Measurements from ENCODE around the gene ZNF804B.

The ZNF804B gene

GRCh38 chr7:89053130-89053529, 293.6 kb downstream of the ZNF804B start:
- Mint-ChIP-seq H3K4me3 (no peak overlapping the region), H3K9me3 (peaks cover 5% of the 10 kb centered on the region), H3K27me3 (peaks cover 3% of the 10 kb centered on the region), H3K36me3 (no peaks in the 10 kb centered on the region), H3K4me1 (no peaks in the 10 kb centered on the region), H3K27ac (no peak overlapping the region)
- DNase-seq, result no peak
- CTCF ChIA-PET, result no interaction called here

GRCh38 chr7:89054361-89054760, 294.9 kb downstream of the ZNF804B start:
- no peak for DNase-seq
- peaks cover 3% of the 10 kb centered on the region for H3K27me3 Mint-ChIP-seq
- H3K9me3 Mint-ChIP-seq, result peaks cover 5% of the 10 kb centered on the region
- no peak overlapping the region for H3K27ac Mint-ChIP-seq
- no peaks in the 10 kb centered on the region for H3K4me1 Mint-ChIP-seq
- no peak overlapping the region for H3K4me3 Mint-ChIP-seq
- CTCF ChIA-PET, result no interaction called here
- no peaks in the 10 kb centered on the region for H3K36me3 Mint-ChIP-seq

- no peaks in the 10 kb centered on the region for H3K36me3 Mint-ChIP-seq
- CTCF ChIA-PET, result no interaction called here
Observed at GRCh38 chr7:89060234-89060633, 300.7 kb downstream of the ZNF804B start.

GRCh38 chr7:89064831-89065230, 305.3 kb downstream of the ZNF804B start:
- Mint-ChIP-seq H3K36me3 (no peaks in the 10 kb centered on the region), H3K9me3 (no peaks in the 10 kb centered on the region), H3K4me1 (no peaks in the 10 kb centered on the region), H3K4me3 (no peak overlapping the region), H3K27me3 (no peaks in the 10 kb centered on the region), H3K27ac (no peak overlapping the region)
- DNase-seq, result no peak
- CTCF ChIA-PET, result interaction anchor here (0.7 kb wide), 1 partner anchor 250 kb away, joined by 3 read pairs; no protein-coding TSS in a partner anchor

More at GRCh38 chr7:89060234-89060633, 300.7 kb downstream of the ZNF804B start:
- Mint-ChIP-seq H3K4me3 (no peak overlapping the region), H3K27me3 (no peaks in the 10 kb centered on the region), H3K4me1 (no peaks in the 10 kb centered on the region), H3K27ac (no peak overlapping the region), H3K9me3 (peaks cover 2% of the 10 kb centered on the region)
- DNase-seq, result no peak

GRCh38 chr7:89067048-89067447, 307.5 kb downstream of the ZNF804B start:
- no peaks in the 10 kb centered on the region for H3K27me3 Mint-ChIP-seq
- no peak overlapping the region for H3K27ac Mint-ChIP-seq
- H3K4me1 Mint-ChIP-seq, result no peaks in the 10 kb centered on the region
- no peak for DNase-seq
- H3K36me3 Mint-ChIP-seq, result no peaks in the 10 kb centered on the region
- CTCF ChIA-PET, result no interaction called here
- H3K4me3 Mint-ChIP-seq, result no peak overlapping the region
- no peaks in the 10 kb centered on the region for H3K9me3 Mint-ChIP-seq

GRCh38 chr7:89072081-89072480, 312.6 kb downstream of the ZNF804B start:
- H3K4me3 Mint-ChIP-seq, result no peak overlapping the region
- no peaks in the 10 kb centered on the region for H3K27me3 Mint-ChIP-seq

GRCh38 chr7:89073776-89074175, 314.3 kb downstream of the ZNF804B start:
- DNase-seq, result no peak
- Mint-ChIP-seq H3K4me3 (no peak overlapping the region), H3K27ac (no peak overlapping the region), H3K9me3 (peaks cover 2% of the 10 kb centered on the region), H3K27me3 (no peaks in the 10 kb centered on the region), H3K36me3 (no peaks in the 10 kb centered on the region), H3K4me1 (no peaks in the 10 kb centered on the region)
- CTCF ChIA-PET, result no interaction called here

More at GRCh38 chr7:89072081-89072480, 312.6 kb downstream of the ZNF804B start:
- CTCF ChIA-PET, result no interaction called here
- no peak for DNase-seq
- Mint-ChIP-seq H3K36me3 (no peaks in the 10 kb centered on the region), H3K27ac (no peak overlapping the region), H3K4me1 (no peaks in the 10 kb centered on the region), H3K9me3 (peaks cover 2% of the 10 kb centered on the region)

GRCh38 chr7:89077992-89078391, 318.5 kb downstream of the ZNF804B start:
- no peaks in the 10 kb centered on the region for H3K36me3 Mint-ChIP-seq

GRCh38 chr7:89085580-89085979, 326.1 kb downstream of the ZNF804B start:
- Mint-ChIP-seq H3K27me3 (no peaks in the 10 kb centered on the region), H3K36me3 (no peaks in the 10 kb centered on the region), H3K9me3 (no peaks in the 10 kb centered on the region), H3K4me3 (no peak overlapping the region), H3K4me1 (no peaks in the 10 kb centered on the region), H3K27ac (no peak overlapping the region)
- DNase-seq, result no peak
- CTCF ChIA-PET, result no interaction called here

More at GRCh38 chr7:89077992-89078391, 318.5 kb downstream of the ZNF804B start:
- Mint-ChIP-seq H3K9me3 (peaks cover 2% of the 10 kb centered on the region), H3K27me3 (no peaks in the 10 kb centered on the region), H3K27ac (no peak overlapping the region), H3K4me1 (no peaks in the 10 kb centered on the region), H3K4me3 (no peak overlapping the region)
- DNase-seq, result no peak
- CTCF ChIA-PET, result no interaction called here

- DNase-seq, result no peak
- Mint-ChIP-seq H3K9me3 (no peaks in the 10 kb centered on the region), H3K27ac (no peak overlapping the region), H3K36me3 (no peaks in the 10 kb centered on the region), H3K27me3 (no peaks in the 10 kb centered on the region), H3K4me3 (no peak overlapping the region), H3K4me1 (no peaks in the 10 kb centered on the region)
- CTCF ChIA-PET, result no interaction called here
Observed at GRCh38 chr7:89091550-89091949, 332.1 kb downstream of the ZNF804B start.

GRCh38 chr7:89094269-89094668, 334.8 kb downstream of the ZNF804B start:
- no peaks in the 10 kb centered on the region for H3K9me3 Mint-ChIP-seq
- CTCF ChIA-PET, result no interaction called here
- H3K4me1 Mint-ChIP-seq, result no peaks in the 10 kb centered on the region
- H3K4me3 Mint-ChIP-seq, result no peak overlapping the region
- H3K36me3 Mint-ChIP-seq, result no peaks in the 10 kb centered on the region
- no peaks in the 10 kb centered on the region for H3K27me3 Mint-ChIP-seq
- DNase-seq, result no peak
- H3K27ac Mint-ChIP-seq, result no peak overlapping the region

- Mint-ChIP-seq H3K27me3 (no peaks in the 10 kb centered on the region), H3K36me3 (no peaks in the 10 kb centered on the region), H3K4me1 (no peaks in the 10 kb centered on the region), H3K4me3 (no peak overlapping the region), H3K27ac (no peak overlapping the region), H3K9me3 (no peaks in the 10 kb centered on the region)
- no peak for DNase-seq
- CTCF ChIA-PET, result no interaction called here
Observed at GRCh38 chr7:89103564-89103963, 344.1 kb downstream of the ZNF804B start.

GRCh38 chr7:89104748-89105685, 345.5 kb downstream of the ZNF804B start:
- H3K4me1 Mint-ChIP-seq, result no peaks in the 10 kb centered on the region
- no peaks in the 10 kb centered on the region for H3K27me3 Mint-ChIP-seq
- H3K36me3 Mint-ChIP-seq, result no peaks in the 10 kb centered on the region
- no peaks in the 10 kb centered on the region for H3K9me3 Mint-ChIP-seq
- no peak overlapping the region for H3K4me3 Mint-ChIP-seq
- no peak overlapping the region for H3K27ac Mint-ChIP-seq
- DNase-seq, result no peak
- CTCF ChIA-PET, result interaction anchor here (0.7 kb wide), 1 partner anchor 364 kb away, joined by 3 read pairs; no protein-coding TSS in a partner anchor

- H3K27me3 Mint-ChIP-seq, result no peaks in the 10 kb centered on the region
- H3K4me3 Mint-ChIP-seq, result no peak overlapping the region
- H3K27ac Mint-ChIP-seq, result no peak overlapping the region
- CTCF ChIA-PET, result no interaction called here
- no peaks in the 10 kb centered on the region for H3K4me1 Mint-ChIP-seq
- no peak for DNase-seq
- no peaks in the 10 kb centered on the region for H3K36me3 Mint-ChIP-seq
- no peaks in the 10 kb centered on the region for H3K9me3 Mint-ChIP-seq
Observed at GRCh38 chr7:89123871-89124270, 364.4 kb downstream of the ZNF804B start.

All from activated naive CD4-positive, alpha-beta T cell treated with anti-CD3 and anti-CD28 coated beads, Interleukin-2, amount 10 ng/mL, durations not matched to agents 7 days and 5 days (primary cell).